ACHN (cell line): ENCODE measurements around the gene TMEM42.

ENCODE experiments used
- DNase-seq: peaks from one replicate; pipeline ENCODE4 v3.0.0-alpha.2; 2015
- in situ Hi-C: cut with HindIII; loops from 2 replicates; pipeline ENCODE4 v1.10.0; 2017; ENCODE audit warnings: low sequenced_read_pairs, low pct_ligation_motif_present, low pct_unique_long_range_greater_than_20kb

Gene TMEM42

GRCh38 chr3:44903314-44903713 is 41.6 kb downstream of the TMEM42 start:
- DNase-seq, result no peak
- in situ Hi-C loops, result no loop called here

- in situ Hi-C loops, result no loop called here
These were observed 42.0 kb downstream of the TMEM42 start for GRCh38 chr3:44903751-44904150.

GRCh38 chr3:44905446-44906157 is 43.9 kb downstream of the TMEM42 start:
- in situ Hi-C loops, result no loop called here

More at GRCh38 chr3:44903751-44904150, 42.0 kb downstream of the TMEM42 start:
- DNase-seq, result no peak

GRCh38 chr3:44906997-44907396 is 45.3 kb downstream of the TMEM42 start:
- DNase-seq, result no peak
- in situ Hi-C loops, result no loop called here

More at GRCh38 chr3:44905446-44906157, 43.9 kb downstream of the TMEM42 start:
- DNase-seq, result no peak

- no peak for DNase-seq
- in situ Hi-C loops, result no loop called here
These were observed 45.9 kb downstream of the TMEM42 start for GRCh38 chr3:44907612-44908011.

GRCh38 chr3:44909063-44909462 is 47.4 kb downstream of the TMEM42 start:
- in situ Hi-C loops, result no loop called here
- no peak for DNase-seq

GRCh38 chr3:44910693-44911092 is 49.0 kb downstream of the TMEM42 start:
- DNase-seq, result no peak
- in situ Hi-C loops, result no loop called here

- in situ Hi-C loops, result no loop called here
- DNase-seq, result peak; percentile 54
These were observed 52.3 kb downstream of the TMEM42 start for GRCh38 chr3:44913868-44914468.

- in situ Hi-C loops, result no loop called here
- DNase-seq, result peak; percentile 8
These were observed 53.2 kb downstream of the TMEM42 start for GRCh38 chr3:44914936-44915335.
